Naive B cell (primary cell): ENCODE results near the gene VPS52. TPM values are rescaled to one million over a fixed set of nuclear protein-coding genes. Genes with fewer than 3 reads are reported as not detected.

Experiments
- ATAC-seq, 2 donors: fragments of 150-1000 bp; cut with Tn5 transposase; 2 replicates each; pipeline ENCODE4 v1.10.0; 2021; ENCODE audit warnings: low read depth in 2 of 2, mild to moderate bottlenecking in 2 of 2, moderate library complexity in 2 of 2
- DNase-seq: peaks from one replicate; pipeline ENCODE4 v3.0.0; 2022
- H3K27ac Mint-ChIP-seq, 6 donors: one replicate each; pipeline ENCODE4 v1.8.0; 2020 to 2022; ENCODE audit warnings: mild to moderate bottlenecking in 6 of 6, mixed read lengths in 6 of 6, moderate library complexity in 5 of 6, inconsistent platforms in 2 of 6
- H3K27me3 Mint-ChIP-seq, 3 donors: one replicate each; pipeline ENCODE4 v1.8.0; 2021 to 2022; ENCODE audit warnings: mixed read lengths in 3 of 3, mild to moderate bottlenecking in 1 of 3
- H3K36me3 Mint-ChIP-seq, 2 donors: one replicate each; pipeline ENCODE4 v1.8.0; 2020 to 2022; ENCODE audit warnings: mixed read lengths in 2 of 2, inconsistent platforms in 1 of 2, mild to moderate bottlenecking in 1 of 2
- H3K4me1 Mint-ChIP-seq, 3 donors: one replicate each; pipeline ENCODE4 v1.8.0; 2020 to 2022; ENCODE audit warnings: mixed read lengths in 3 of 3, inconsistent platforms in 1 of 3, mild to moderate bottlenecking in 1 of 3, moderate library complexity in 1 of 3
- H3K4me3 Mint-ChIP-seq, 8 donors: one replicate each; pipeline ENCODE4 v1.8.0; 2020 to 2022; ENCODE audit warnings: mild to moderate bottlenecking in 8 of 8, mixed read lengths in 8 of 8, moderate library complexity in 8 of 8, inconsistent platforms in 2 of 8
- H3K9me3 Mint-ChIP-seq, 7 donors: one replicate each; pipeline ENCODE4 v1.8.0; 2020 to 2022; ENCODE audit warnings: mixed read lengths in 7 of 7, mild to moderate bottlenecking in 5 of 7, inconsistent platforms in 2 of 7, moderate library complexity in 1 of 7
- polyA plus RNA-seq, 6 donors: library from polyadenylated mRNA; unstranded; fragments of 300-500 nt; fragmentation: Illumina TruSeq; gene quantifications; one replicate each; pipeline ENCODE4 v1.2.3, GENCODE V29; 2021; ENCODE audit warnings: low read depth in 6 of 6

VPS52 gene
- polyA plus RNA-seq, 6 donors from 2014 or later, result 5.3 to 18.9 (median 14.4) TPM

GRCh38 chr6:33297406-33297955 is 25.8 kb upstream of the VPS52 start:
- Mint-ChIP-seq H3K27me3 (no peaks in the 10 kb centered on the region), H3K4me3 (peak overlapping the region; percentile 95 to 100 (median 99)), H3K9me3 (peaks cover 0 to 3% (median 0%) of the 10 kb centered on the region in 7 donors), H3K4me1 (peaks cover 32 to 61% (median 50%) of the 10 kb centered on the region in 3 donors), H3K36me3 (peaks cover 0 to 14% of the 10 kb centered on the region in 2 donors), H3K27ac (peak overlapping the region in 5 of 6 donors; percentile 86 to 99 (median 94))
- no peak for DNase-seq
- no peak for ATAC-seq

DNA sequence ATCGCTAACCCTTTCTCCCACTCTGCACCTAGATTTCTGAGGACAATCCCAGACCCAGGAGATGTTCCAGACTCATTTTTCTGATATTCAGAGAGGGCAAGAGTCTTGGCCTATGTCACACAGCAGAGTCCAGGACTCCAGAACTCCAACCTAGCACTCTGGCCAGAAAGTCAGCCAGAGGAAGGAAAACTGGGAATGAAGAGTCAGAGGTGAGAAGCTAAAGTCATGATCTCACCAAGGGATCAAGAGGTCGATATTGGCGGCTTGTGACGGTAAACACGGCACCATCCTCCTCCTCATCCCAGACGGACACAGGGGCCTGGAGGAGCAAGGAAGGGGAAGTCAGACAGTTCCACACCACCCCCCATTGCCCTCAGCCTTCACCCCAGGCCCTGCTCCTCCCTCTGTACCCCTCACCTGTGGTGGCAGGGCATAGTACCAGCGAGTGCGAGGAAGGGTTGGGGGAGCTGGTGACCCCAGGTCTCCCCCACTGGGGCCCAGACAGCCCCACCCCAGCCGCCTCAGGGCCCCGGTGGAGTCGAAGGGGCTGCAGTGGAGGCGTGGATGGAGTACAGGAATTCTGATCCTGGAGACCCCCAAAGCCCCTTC is 25.2 kb upstream of the VPS52 start:
- Mint-ChIP-seq H3K4me3 (peak overlapping the region; percentile 95 to 100 (median 99)), H3K36me3 (peaks cover 0 to 14% of the 10 kb centered on the region in 2 donors), H3K9me3 (peaks cover 0 to 3% (median 0%) of the 10 kb centered on the region in 7 donors), H3K27me3 (no peaks in the 10 kb centered on the region), H3K27ac (peak overlapping the region in 4 of 6 donors; percentile 28 to 99 (median 86)), H3K4me1 (peaks cover 32 to 61% (median 47%) of the 10 kb centered on the region in 3 donors)
- DNase-seq (no peak), ATAC-seq (no peak)

- peak overlapping the region in 7 of 8 donors; percentile 65 to 99 (median 95) for H3K4me3 Mint-ChIP-seq
- peaks cover 32 to 60% (median 50%) of the 10 kb centered on the region in 3 donors for H3K4me1 Mint-ChIP-seq
- H3K9me3 Mint-ChIP-seq, result peaks cover 0 to 3% (median 0%) of the 10 kb centered on the region in 7 donors
- ATAC-seq, result no peak
- H3K27ac Mint-ChIP-seq, result peak overlapping the region in 4 of 6 donors; percentile 13 to 99 (median 92)
- H3K36me3 Mint-ChIP-seq, result peaks cover 0 to 14% of the 10 kb centered on the region in 2 donors
- DNase-seq, result no peak
- no peaks in the 10 kb centered on the region for H3K27me3 Mint-ChIP-seq
These were observed 24.1 kb upstream of the VPS52 start for GRCh38 chr6:33295621-33296369.

DNA sequence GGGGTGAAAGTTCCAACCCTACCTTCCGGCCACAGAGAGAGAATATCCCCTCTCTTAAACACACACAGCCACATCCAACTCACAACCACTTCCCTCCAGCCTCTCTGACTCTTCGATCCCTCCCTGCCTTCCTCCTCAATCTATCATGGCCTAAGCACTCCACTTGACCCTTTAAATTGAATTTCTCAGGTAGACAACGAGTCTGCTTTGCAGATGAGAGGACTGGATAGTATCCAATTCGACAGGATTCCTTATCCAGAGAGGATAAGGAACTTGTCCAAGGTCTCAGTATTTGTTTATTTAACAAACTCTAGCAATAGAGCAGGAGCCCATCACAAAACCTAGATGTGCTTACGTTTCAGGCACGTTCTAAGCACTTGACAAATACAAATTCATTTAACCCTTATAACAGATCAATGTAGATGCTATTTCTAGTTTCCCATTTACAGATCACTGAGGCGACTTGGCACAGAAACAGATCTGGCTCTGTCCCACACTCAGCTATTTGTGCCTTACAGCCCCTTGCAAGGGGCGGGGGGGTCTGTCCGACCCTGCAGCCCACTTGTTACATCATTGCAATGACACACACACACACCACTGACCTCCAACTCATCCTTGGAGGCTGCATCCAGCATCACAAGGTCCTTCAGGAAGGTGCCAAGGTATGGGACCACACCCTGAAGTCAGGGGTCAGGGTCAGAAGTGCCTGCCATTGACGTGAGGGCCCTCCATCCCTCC is 22.6 kb upstream of the VPS52 start:
- no peaks in the 10 kb centered on the region for H3K9me3 Mint-ChIP-seq
- ATAC-seq (no peak), DNase-seq (no peak)
- H3K4me1 Mint-ChIP-seq, result peaks cover 36 to 63% (median 50%) of the 10 kb centered on the region in 3 donors
- H3K36me3 Mint-ChIP-seq, result peaks cover 4 to 14% of the 10 kb centered on the region in 2 donors
- no peaks in the 10 kb centered on the region for H3K27me3 Mint-ChIP-seq
- peak overlapping the region in 2 of 6 donors; percentile 28 to 89 for H3K27ac Mint-ChIP-seq
- peak overlapping the region in 2 of 8 donors; percentile 25 to 98 for H3K4me3 Mint-ChIP-seq

GRCh38 chr6:33292996-33293682 is 21.5 kb upstream of the VPS52 start:
- H3K4me3 Mint-ChIP-seq, result peak overlapping the region in 1 of 8 donors; percentile 28
- no peak for ATAC-seq

GRCh38 chr6:33290459-33290858 is 18.8 kb upstream of the VPS52 start:
- H3K27me3 Mint-ChIP-seq, result no peaks in the 10 kb centered on the region
- peak overlapping the region in 2 of 6 donors; percentile 88 to 98 for H3K27ac Mint-ChIP-seq
- H3K36me3 Mint-ChIP-seq, result peaks cover 5 to 13% of the 10 kb centered on the region in 2 donors
- H3K4me3 Mint-ChIP-seq, result peak overlapping the region; percentile 55 to 100 (median 98)
- DNase-seq, result no peak
- no peaks in the 10 kb centered on the region for H3K9me3 Mint-ChIP-seq
- ATAC-seq, result no peak
- H3K4me1 Mint-ChIP-seq, result peaks cover 40 to 64% (median 56%) of the 10 kb centered on the region in 3 donors

More at GRCh38 chr6:33292996-33293682, 21.5 kb upstream of the VPS52 start:
- Mint-ChIP-seq H3K27ac (peak overlapping the region in 1 of 6 donors; percentile 37), H3K4me1 (peaks cover 38 to 70% (median 58%) of the 10 kb centered on the region in 3 donors), H3K27me3 (no peaks in the 10 kb centered on the region), H3K36me3 (peaks cover 5 to 12% of the 10 kb centered on the region in 2 donors), H3K9me3 (no peaks in the 10 kb centered on the region)
- no peak for DNase-seq

- H3K27ac Mint-ChIP-seq, result peak overlapping the region; percentile 88 to 98 (median 96)
- H3K4me1 Mint-ChIP-seq, result peaks cover 40 to 62% (median 56%) of the 10 kb centered on the region in 3 donors
- H3K9me3 Mint-ChIP-seq, result no peaks in the 10 kb centered on the region
- ATAC-seq, result peak in 1 of 2 donors; percentile 5
- H3K4me3 Mint-ChIP-seq, result peak overlapping the region; percentile 93 to 100 (median 98)
- no peak for DNase-seq
- peaks cover 5 to 11% of the 10 kb centered on the region in 2 donors for H3K36me3 Mint-ChIP-seq
- H3K27me3 Mint-ChIP-seq, result no peaks in the 10 kb centered on the region
These were observed 18.2 kb upstream of the VPS52 start for GRCh38 chr6:33289784-33290315.

DNA sequence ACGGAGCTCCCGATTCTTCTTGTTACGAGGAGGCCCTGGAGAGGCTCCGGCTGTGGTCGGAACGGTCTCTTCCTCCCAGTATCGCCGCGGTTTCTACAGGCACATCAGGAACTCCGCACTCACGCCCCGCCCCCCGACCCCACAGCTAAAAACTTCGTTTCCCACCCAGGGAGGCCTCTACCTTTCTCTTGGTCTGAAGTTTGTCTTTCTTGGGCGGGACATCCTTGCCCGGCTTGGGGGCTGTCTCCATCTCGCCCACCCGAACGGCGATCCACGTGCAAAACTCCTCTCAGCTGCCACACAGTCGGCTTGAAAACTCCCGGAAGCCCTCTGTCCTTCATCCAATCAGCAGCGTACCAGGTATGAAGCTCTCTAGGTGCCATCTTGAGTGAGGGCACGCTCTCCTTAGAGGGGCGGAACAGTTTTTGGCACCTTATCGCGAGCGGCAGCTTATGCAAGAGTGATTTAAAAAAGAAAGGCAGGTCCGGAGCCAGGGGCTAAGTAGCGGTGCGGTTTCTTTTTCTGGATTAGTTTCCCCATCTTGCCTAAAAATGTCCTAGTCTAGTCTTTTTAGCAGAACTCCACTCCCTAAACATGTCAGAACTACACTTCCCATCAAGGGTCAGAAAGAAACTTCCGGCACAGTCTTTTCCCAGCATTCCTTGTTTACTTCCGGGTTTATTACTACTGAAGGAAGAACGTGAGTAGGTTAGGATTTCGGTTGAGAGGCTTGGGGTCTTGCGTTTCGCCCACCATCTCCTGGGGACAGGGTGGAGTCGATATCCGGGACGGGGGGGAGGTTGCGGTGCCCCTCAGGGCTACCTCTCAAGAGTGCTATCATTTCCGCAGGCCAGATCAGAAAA is 17.5 kb upstream of the VPS52 start, which contains the start of the genes PFDN6 and WDR46:
PFDN6 (plus strand) TSS at position 681 of the 863 bp plus-strand sequence. CDS start 256 bp downstream, outside the sequence.
WDR46 (minus strand) TSS at position 319 of the 863 bp plus-strand sequence; CDS start at position 250, 69 bp downstream.
- peak within 1 kb of the TSS; percentile 88 to 98 (median 96) for H3K27ac Mint-ChIP-seq
- H3K9me3 Mint-ChIP-seq, result no peaks in the 10 kb centered on the region
- H3K36me3 Mint-ChIP-seq, result peaks cover 5 to 11% of the 10 kb centered on the region in 2 donors
- no peaks in the 10 kb centered on the region for H3K27me3 Mint-ChIP-seq
- DNase-seq, result peak; percentile 86
- peak; percentile 95 to 96 for ATAC-seq
- peak within 1 kb of the TSS; percentile 93 to 100 (median 98) for H3K4me3 Mint-ChIP-seq
- H3K4me1 Mint-ChIP-seq, result peaks cover 40 to 61% (median 54%) of the 10 kb centered on the region in 3 donors

- H3K27me3 Mint-ChIP-seq, result no peaks in the 10 kb centered on the region
- peaks cover 5 to 11% of the 10 kb centered on the region in 2 donors for H3K36me3 Mint-ChIP-seq
- peaks cover 40 to 54% (median 51%) of the 10 kb centered on the region in 3 donors for H3K4me1 Mint-ChIP-seq
- ATAC-seq (no peak), DNase-seq (no peak)
- H3K27ac Mint-ChIP-seq, result peak overlapping the region in 5 of 6 donors; percentile 88 to 98 (median 97)
- H3K9me3 Mint-ChIP-seq, result no peaks in the 10 kb centered on the region
- peak overlapping the region; percentile 93 to 100 (median 98) for H3K4me3 Mint-ChIP-seq
These were observed 16.7 kb upstream of the VPS52 start for GRCh38 chr6:33288141-33288920.

DNA sequence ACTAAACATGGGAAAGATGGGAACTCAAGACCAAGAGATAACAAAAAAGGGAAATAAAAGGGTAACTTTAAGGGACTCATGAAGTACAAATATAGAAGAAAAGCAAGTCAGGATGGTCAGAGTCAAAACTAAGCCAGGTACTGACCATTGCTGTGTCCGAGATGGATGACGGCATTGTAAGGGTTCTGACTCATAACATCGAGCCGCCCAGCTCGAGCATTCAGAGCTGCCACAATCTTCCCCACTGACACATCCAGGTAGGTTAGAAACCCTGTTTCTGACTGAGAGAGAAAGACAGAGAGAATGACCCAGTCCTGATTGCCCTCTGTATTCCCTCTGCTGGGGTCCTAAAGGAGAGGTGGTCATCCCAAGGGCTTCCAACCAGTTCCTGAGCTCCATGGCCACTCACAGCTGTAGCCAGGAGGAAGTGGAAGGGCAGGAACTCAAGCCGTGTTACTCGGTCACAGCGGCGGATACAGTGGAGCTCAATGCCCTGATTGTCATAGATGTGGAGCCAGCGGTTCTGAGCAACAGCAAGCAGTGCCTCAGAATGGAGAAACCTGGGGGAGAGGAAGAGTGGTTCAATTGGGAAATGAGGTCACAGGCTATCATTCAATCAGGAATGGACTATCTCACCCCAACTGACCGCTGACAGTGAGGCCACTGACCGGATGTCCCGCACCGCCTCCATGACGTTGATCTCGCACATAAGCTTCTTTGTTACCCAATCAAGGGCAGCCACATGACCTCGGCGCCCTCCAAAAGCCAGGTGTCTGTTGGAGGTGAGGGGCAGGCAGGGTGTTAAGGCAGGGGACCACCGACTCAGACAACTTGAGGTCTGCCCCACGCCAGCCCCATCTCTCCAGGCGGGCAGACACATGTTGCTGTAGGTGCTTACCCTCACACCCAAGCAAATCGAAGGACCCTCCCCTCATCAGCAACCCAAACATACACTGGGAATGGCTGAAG is 15.6 kb upstream of the VPS52 start:
- no peaks in the 10 kb centered on the region for H3K9me3 Mint-ChIP-seq
- no peaks in the 10 kb centered on the region for H3K27me3 Mint-ChIP-seq
- peak overlapping the region in 3 of 6 donors; percentile 64 to 83 (median 64) for H3K27ac Mint-ChIP-seq
- H3K36me3 Mint-ChIP-seq, result peaks cover 5 to 11% of the 10 kb centered on the region in 2 donors
- DNase-seq (no peak), ATAC-seq (no peak)
- peak overlapping the region; percentile 68 to 99 (median 95) for H3K4me3 Mint-ChIP-seq
- peaks cover 40 to 51% (median 49%) of the 10 kb centered on the region in 3 donors for H3K4me1 Mint-ChIP-seq
